Activated B cell treated with CpG ODN at 0.5 μM for 24 hours (primary cell): Measurements from ENCODE around the gene RNF214. TPM values are rescaled to one million over a fixed set of nuclear protein-coding genes. Genes with fewer than 3 reads are reported as not detected.

Source experiments
- ATAC-seq: fragments of 200-7000 bp; cut with Tn5 transposase; one replicate; pipeline ENCODE4 v1.10.0; 2021; ENCODE audit warnings: low read depth, mild to moderate bottlenecking, moderate library complexity
- CTCF ChIA-PET: fragments of 350-600 bp; sonication (Branson Sonifier 250); formaldehyde crosslinking; loops from one replicate; lab custom pipeline; 2021; ENCODE audit warnings: antibody characterized with exemption; lab: Charles Lee
- POLR2A ChIA-PET: fragments of 350-600 bp; sonication (Branson Sonifier 250); formaldehyde crosslinking; loops from one replicate; lab custom pipeline; 2021; ENCODE audit warnings: antibody characterized with exemption; lab: Charles Lee
- DNase-seq: peaks from one replicate; pipeline ENCODE4 v3.0.0; 2022
- H3K27ac Mint-ChIP-seq: one replicate; pipeline ENCODE4 v1.8.0; 2020; ENCODE audit warnings: mixed read lengths
- H3K27me3 Mint-ChIP-seq: one replicate; pipeline ENCODE4 v1.8.0; 2021; ENCODE audit warnings: mixed read lengths
- H3K36me3 Mint-ChIP-seq: one replicate; pipeline ENCODE4 v1.8.0; 2021; ENCODE audit warnings: low read depth, mixed read lengths
- H3K4me1 Mint-ChIP-seq: one replicate; pipeline ENCODE4 v1.8.0; 2021; ENCODE audit warnings: mixed read lengths
- H3K4me3 Mint-ChIP-seq: one replicate; pipeline ENCODE4 v1.8.0; 2020; ENCODE audit warnings: mild to moderate bottlenecking, mixed read lengths
- H3K9me3 Mint-ChIP-seq: one replicate; pipeline ENCODE4 v1.8.0; 2020; ENCODE audit warnings: mixed read lengths
- intact Hi-C: fragments of 100-400 bp; cut with micrococcal nuclease; formaldehyde crosslinking; loops from one replicate; pipeline ENCODE4 v1.15.1; 2024
- total RNA-seq: library from RNA; stranded (reverse); gene quantifications from 2 replicates; pipeline ENCODE4 v1.2.3, GENCODE V29; 2022
- TF ChIP-seq, protein P1 (sequence below): fragments of 200-600 bp; IDR thresholded peaks from one replicate; pipeline ENCODE4 v1.8.0; 2022; ENCODE audit warnings: antibody characterized with exemption, mild to moderate bottlenecking

Gene RNF214
- total RNA-seq, 1 donor from 2014 or later = 18.7 TPM

DNA sequence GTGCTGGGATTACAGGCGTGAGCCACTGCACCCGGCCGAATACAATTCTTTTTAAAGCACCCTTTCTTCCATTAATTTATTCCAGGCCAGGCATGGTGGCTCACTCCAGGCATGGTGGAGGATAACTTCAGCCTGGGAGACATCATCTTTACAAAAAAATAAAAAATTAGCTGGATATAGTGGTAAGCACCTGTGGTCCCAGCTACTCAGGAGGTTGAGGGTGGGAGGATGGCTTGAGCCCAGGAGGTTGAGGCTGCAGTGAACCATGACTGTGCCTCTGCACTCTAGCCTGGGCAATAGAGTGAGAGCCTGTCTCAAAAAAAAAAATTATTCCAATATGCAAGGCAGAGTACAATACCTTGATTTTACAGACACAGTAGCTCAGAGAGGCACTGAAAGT is 21.9 kb upstream of the RNF214 start:
- no peaks in the 10 kb centered on the region for H3K9me3 Mint-ChIP-seq
- H3K27me3 Mint-ChIP-seq = no peaks in the 10 kb centered on the region
- no peak overlapping the region for H3K27ac Mint-ChIP-seq
- ChIA-PET CTCF (interaction anchor here (1.1 to 1.8 kb wide), 2 partner anchors 16 to 30 kb away, joined by 3 to 5 read pairs; no protein-coding TSS in a partner anchor), POLR2A (interaction anchor here (1.2 to 1.3 kb wide), 2 partner anchors 9 to 32 kb away, joined by 3 read pairs; no protein-coding TSS in a partner anchor)
- no peaks in the 10 kb centered on the region for H3K4me1 Mint-ChIP-seq
- ATAC-seq (no peak), DNase-seq (no peak)
- H3K4me3 Mint-ChIP-seq = no peak overlapping the region
- TF ChIP-seq, protein P1, sequence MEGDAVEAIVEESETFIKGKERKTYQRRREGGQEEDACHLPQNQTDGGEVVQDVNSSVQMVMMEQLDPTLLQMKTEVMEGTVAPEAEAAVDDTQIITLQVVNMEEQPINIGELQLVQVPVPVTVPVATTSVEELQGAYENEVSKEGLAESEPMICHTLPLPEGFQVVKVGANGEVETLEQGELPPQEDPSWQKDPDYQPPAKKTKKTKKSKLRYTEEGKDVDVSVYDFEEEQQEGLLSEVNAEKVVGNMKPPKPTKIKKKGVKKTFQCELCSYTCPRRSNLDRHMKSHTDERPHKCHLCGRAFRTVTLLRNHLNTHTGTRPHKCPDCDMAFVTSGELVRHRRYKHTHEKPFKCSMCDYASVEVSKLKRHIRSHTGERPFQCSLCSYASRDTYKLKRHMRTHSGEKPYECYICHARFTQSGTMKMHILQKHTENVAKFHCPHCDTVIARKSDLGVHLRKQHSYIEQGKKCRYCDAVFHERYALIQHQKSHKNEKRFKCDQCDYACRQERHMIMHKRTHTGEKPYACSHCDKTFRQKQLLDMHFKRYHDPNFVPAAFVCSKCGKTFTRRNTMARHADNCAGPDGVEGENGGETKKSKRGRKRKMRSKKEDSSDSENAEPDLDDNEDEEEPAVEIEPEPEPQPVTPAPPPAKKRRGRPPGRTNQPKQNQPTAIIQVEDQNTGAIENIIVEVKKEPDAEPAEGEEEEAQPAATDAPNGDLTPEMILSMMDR = no peak
- H3K36me3 Mint-ChIP-seq = peaks cover 59% of the 10 kb centered on the region
- intact Hi-C loops = no loop called here

DNA sequence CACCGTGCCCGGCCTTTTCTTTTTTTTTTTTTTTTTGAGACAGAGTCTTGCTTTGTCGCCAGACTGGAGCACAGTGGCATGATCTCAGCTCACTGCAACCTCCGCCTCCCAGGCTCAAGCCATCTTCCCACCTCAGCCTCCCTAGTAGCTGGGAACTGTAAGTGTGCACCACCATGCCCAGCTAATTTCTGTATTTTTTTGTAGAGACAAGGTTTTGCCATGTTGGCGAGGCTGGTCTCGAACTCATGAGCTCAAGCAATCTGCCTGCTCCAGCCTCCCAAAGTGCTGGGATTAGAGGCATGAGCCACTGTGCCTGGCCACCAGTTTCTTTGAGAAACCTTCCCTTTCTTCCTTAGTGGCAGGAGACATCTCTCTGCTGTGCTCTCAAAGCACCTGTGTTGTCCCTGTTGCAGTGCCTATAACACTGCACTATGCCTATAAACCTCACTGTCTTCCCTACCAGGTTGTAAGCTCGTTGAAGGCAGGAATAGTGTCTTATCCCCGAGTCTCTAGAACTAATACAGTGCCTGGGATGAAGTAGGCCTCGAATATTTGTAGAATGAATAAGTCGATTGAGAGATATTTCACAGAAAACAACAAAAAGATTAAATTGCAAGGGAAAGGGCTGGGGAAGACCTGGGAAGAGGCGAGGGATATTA is 19.6 kb upstream of the RNF214 start:
- Mint-ChIP-seq H3K36me3 (peaks cover 78% of the 10 kb centered on the region), H3K4me1 (no peaks in the 10 kb centered on the region), H3K27me3 (no peaks in the 10 kb centered on the region), H3K27ac (no peak overlapping the region), H3K9me3 (no peaks in the 10 kb centered on the region), H3K4me3 (no peak overlapping the region)
- no peak for DNase-seq
- POLR2A ChIA-PET = interaction anchor here (0.9 kb wide), 1 partner anchor 16 kb away, joined by 11 read pairs; no protein-coding TSS in a partner anchor
- TF ChIP-seq, protein P1 = no peak
- ATAC-seq = no peak
- CTCF ChIA-PET = no interaction called here
- intact Hi-C loops = no loop called here

DNA sequence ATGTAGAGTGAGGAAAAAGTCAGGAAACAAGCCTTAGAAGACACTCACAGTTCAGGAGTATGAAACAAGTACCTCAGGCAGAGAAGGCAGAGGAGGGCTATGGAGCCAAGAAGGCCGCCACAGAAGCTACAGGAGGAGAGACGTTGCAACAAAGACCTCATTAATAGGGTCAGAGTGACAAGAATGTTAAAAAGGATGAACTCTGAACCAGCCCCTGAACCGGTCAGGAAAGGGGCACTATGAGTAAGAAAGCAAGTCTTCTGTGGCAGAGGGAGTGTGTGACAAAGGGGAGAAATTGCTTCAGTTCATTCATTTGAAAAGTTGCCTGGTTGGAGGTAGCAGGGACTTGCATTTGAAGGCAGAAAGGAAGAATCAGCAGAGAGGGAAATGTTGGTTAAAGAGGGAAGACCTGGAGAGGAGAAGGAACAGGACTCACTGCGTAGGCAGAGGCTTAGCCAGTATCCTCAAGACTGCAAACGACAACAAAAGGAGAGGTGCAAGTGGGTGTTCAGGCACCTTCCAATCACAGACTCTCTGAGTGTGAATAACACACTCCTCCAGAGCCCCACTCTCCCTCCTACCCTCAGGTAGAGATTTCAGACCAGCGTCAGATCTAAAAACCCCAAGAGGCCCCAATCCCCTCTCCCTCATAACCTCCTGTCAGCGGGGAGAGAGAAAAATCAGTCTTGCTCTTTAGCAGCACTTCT is 17.9 kb upstream of the RNF214 start:
- H3K36me3 Mint-ChIP-seq = peaks cover 89% of the 10 kb centered on the region
- no peak for DNase-seq

DNA sequence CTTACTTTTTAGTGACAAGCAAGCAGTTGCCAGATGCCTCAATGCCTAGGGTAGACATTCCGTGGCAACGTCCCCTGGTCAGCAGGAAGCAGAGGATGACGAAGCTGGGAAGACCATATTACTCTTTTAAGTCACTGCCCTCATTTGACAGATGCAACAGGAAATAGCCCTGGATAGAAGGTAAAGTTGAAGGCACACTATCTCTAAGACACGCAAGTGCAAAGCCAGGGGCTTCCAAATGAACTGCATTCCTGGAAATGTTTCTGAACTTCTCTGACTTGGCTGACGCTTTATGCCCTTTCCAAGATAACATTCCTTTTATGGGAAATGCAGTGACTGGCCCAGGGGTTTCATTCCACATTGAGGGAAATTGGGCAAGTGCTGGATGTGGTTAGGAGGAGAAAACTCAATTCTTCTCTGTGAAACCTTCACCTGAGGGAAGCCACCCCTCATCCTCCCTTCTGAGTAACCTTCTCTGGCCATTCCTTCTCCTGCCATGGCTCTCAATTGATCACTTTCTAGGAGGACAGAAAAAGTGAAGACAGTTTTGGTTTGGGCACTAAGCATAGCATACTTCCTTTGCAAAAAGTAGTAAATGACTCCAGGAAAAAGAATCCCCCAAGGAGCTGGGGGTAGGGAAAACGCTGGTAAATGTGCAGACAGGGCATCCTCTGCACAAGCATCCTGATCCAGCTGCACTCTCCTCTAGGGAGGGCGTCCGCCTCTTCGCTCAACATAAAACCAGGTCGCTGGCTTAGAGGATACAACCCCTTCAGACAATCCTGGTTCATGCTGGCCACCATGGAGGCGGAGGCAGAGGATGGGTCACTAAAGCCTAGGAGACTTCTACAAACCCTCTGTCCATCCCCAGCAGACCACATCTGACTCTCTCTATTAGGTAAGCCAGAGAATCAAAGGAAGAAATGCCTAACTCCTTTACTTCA is 15.1 kb upstream of the RNF214 start:
- Mint-ChIP-seq H3K27ac (no peak overlapping the region), H3K4me3 (no peak overlapping the region), H3K36me3 (peaks cover 90% of the 10 kb centered on the region), H3K4me1 (peaks cover 2% of the 10 kb centered on the region), H3K9me3 (no peaks in the 10 kb centered on the region), H3K27me3 (no peaks in the 10 kb centered on the region)
- ChIA-PET CTCF (no interaction called here), POLR2A (interaction anchor here (1.0 to 1.5 kb wide), 3 partner anchors 21 to 36 kb away, joined by 3 to 4 read pairs (median 4); no protein-coding TSS in a partner anchor)
- DNase-seq = no peak
- intact Hi-C loops = no loop called here
- no peak for ATAC-seq
- TF ChIP-seq, protein P1 = no peak

More for the DNA sequence above, 17.9 kb upstream of the RNF214 start:
- H3K4me3 Mint-ChIP-seq = no peak overlapping the region
- no peaks in the 10 kb centered on the region for H3K27me3 Mint-ChIP-seq
- ChIA-PET CTCF (no interaction called here), POLR2A (interaction anchor here (0.7 to 1.0 kb wide), 4 partner anchors 33 to 100 kb away, joined by 3 to 4 read pairs (median 4); no protein-coding TSS in a partner anchor)
- intact Hi-C loops = no loop called here
- no peaks in the 10 kb centered on the region for H3K9me3 Mint-ChIP-seq
- ATAC-seq = no peak
- H3K27ac Mint-ChIP-seq = no peak overlapping the region
- no peaks in the 10 kb centered on the region for H3K4me1 Mint-ChIP-seq
- TF ChIP-seq, protein P1 = no peak
